ENCODE results near the gene AAK1.
"Not testable (repeated sequence)": the region's sequence is repeated elsewhere in the genome, so short reads cannot be mapped to it uniquely, and the experiment has no call there.

The AAK1 gene

GRCh38 chr2:69659941-69660483, 16.5 kb upstream of the AAK1 start:
- DNase-seq (ENCODE audit: low read depth) = no peak

- DNase-seq (ENCODE audit: low read depth) = no peak
Measured at GRCh38 chr2:69659349-69659748, 15.8 kb upstream of the AAK1 start.

GRCh38 chr2:69652206-69652605, 8.7 kb upstream of the AAK1 start:
- DNase-seq (ENCODE audit: low read depth) = no peak

- not testable (repeated sequence) for DNase-seq (ENCODE audit: low read depth)
Measured at GRCh38 chr2:69647196-69647595, 3.7 kb upstream of the AAK1 start.

- DNase-seq (ENCODE audit: low read depth) = no peak
Measured at GRCh38 chr2:69646714-69647113, 3.2 kb upstream of the AAK1 start.

- no peak for DNase-seq (ENCODE audit: low read depth)
Measured at GRCh38 chr2:69645921-69646320, 2.4 kb upstream of the AAK1 start.

- DNase-seq (ENCODE audit: low read depth) = no peak
Measured at GRCh38 chr2:69645031-69645431, 1.5 kb upstream of the AAK1 start.

- DNase-seq (ENCODE audit: low read depth) = no peak
Measured at GRCh38 chr2:69644506-69644979, 1.0 kb upstream of the AAK1 start.

- DNase-seq (ENCODE audit: low read depth) = no peak
Measured at GRCh38 chr2:69642709-69643601, 584 bp downstream of the AAK1 start.

- no peak for DNase-seq (ENCODE audit: low read depth)
Measured at GRCh38 chr2:69641887-69642708, 1.4 kb downstream of the AAK1 start.

GRCh38 chr2:69641471-69641870, 2.1 kb downstream of the AAK1 start:
- no peak for DNase-seq (ENCODE audit: low read depth)

GRCh38 chr2:69639266-69639665, 4.3 kb downstream of the AAK1 start:
- no peak for DNase-seq (ENCODE audit: low read depth)

GRCh38 chr2:69638630-69639029, 4.9 kb downstream of the AAK1 start:
- no peak for DNase-seq (ENCODE audit: low read depth)

- no peak for DNase-seq (ENCODE audit: low read depth)
Measured at GRCh38 chr2:69637923-69638322, 5.6 kb downstream of the AAK1 start.

- DNase-seq (ENCODE audit: low read depth) = no peak
Measured at GRCh38 chr2:69636395-69636794, 7.1 kb downstream of the AAK1 start.

GRCh38 chr2:69635432-69635831, 8.1 kb downstream of the AAK1 start:
- no peak for DNase-seq (ENCODE audit: low read depth)

- no peak for DNase-seq (ENCODE audit: low read depth)
Measured at GRCh38 chr2:69634196-69634821, 9.2 kb downstream of the AAK1 start.

- DNase-seq (ENCODE audit: low read depth) = no peak
Measured at GRCh38 chr2:69631402-69631801, 12.1 kb downstream of the AAK1 start.

GRCh38 chr2:69629921-69630608, 13.5 kb downstream of the AAK1 start:
- DNase-seq (ENCODE audit: low read depth) = no peak

GRCh38 chr2:69628325-69629021, 15.1 kb downstream of the AAK1 start:
- no peak for DNase-seq (ENCODE audit: low read depth)
